Astrocyte (in vitro differentiated cells and primary cell): Measurements from ENCODE around the gene VCPKMT.

Experiments
- CTCF ChIP-seq: IDR thresholded peaks from 2 replicates; pipeline ENCODE4 v1.5.1; 2011; ENCODE audit warnings: low read depth, mild to moderate bottlenecking, inconsistent platforms, low read length, moderate library complexity; ENCODE audit not compliant: insufficient read depth
- EZH2 ChIP-seq: IDR thresholded peaks from 2 replicates; pipeline ENCODE4 v1.6.1; 2012; ENCODE audit warnings: mild to moderate bottlenecking, low read length, inconsistent platforms; ENCODE audit not compliant: insufficient read depth

DNA sequence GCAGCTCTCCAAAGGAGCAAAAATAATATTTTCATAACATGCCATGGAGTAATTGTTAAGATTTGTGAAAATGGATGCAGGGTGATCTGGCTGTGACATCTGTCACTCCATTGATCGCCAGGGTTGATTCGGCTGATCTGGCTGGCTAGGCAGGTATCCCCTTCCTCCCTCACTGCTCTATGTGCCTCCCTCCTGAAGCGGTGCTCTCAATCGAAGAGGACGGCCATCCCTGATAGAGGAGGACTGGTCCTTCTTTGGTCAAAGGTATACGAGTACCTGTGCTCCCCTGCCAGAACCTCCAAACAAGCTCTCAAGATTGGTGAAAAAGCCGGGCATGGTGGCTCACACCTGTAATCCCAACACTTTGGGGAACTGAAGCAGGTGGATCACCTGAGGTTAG is 47.9 kb downstream of the VCPKMT start:
- no peak for TF ChIP-seq CTCF
- TF ChIP-seq EZH2, result no peak
